ENCODE measurements around the gene S100PBP. TPM values are rescaled to one million over a fixed set of nuclear protein-coding genes. Genes with fewer than 3 reads are reported as not detected.

The S100PBP gene
- total and polyA plus RNA-seq, 2 of the 4 experiments (the other 2 are of a cell fraction) = 13.9 to 20.3 TPM

DNA sequence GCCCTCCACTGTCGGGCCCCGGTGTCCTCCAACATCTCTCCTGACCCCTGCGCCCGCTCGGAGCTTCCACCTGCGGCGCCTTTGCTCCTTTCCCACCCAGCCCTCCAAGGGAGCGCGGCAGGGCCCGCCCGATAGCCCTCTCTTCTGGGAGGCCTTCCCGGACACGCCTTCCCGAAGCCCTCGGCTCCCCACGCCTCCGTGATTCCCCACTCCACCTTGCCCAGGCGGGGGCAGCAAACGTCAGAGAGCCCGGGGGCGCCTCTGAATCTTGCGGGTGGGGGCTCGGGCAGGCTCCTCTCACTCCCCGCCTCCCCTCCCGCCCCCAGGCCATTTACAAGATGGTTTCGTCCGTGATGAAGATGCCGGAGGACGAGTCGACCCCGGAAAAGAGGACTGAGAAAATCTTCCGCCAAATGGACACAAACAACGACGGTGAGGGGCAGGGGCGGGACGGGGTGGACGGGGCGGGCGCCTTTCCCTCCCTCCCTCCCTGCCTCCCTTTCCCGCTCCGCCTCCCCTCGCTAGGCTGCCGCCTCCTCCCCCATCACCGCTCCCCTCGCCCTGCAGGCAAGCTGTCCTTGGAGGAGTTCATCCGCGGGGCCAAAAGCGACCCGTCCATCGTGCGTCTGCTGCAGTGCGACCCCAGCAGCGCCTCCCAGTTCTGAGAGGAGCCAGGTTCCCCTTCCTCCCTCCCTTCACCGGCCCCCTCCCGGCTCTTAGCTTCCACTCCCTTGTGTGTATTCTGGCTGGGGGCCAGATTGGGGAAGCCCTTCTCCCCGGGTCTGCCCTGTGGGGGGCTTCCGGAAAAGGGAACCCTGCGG is 76.0 kb downstream of the S100PBP start:
- Histone ChIP-seq H3K23ac (ENCODE audit: low read depth, low read length) (no peak overlapping the region), H4K8ac (ENCODE audit: low read depth in 2 of 2, low read length in 2 of 2) (peak overlapping the region in 1 of 2 experiments; percentile 21; a peak in 1 of 4 replicates), H3K4ac (ENCODE audit: low read depth, low read length) (no peak overlapping the region), H3K56ac (ENCODE audit: extremely low read depth, insufficient read depth, low read length) (no peak overlapping the region), H3K36me3 (ENCODE audit: control insufficient read depth, insufficient read depth, low read length) (peaks cover 1% of the 10 kb centered on the region; the same call in 1 of the 2 replicates), H3K18ac (ENCODE audit: low read depth, low read length) (no peak overlapping the region), H2AK9ac (replicated peaks; ENCODE audit: low read depth, low read length, poor library complexity) (peak overlapping the region; percentile 28), H2AK5ac (ENCODE audit: low read depth, low read length) (no peak overlapping the region), H3K27ac (ENCODE audit: insufficient read depth, low read length) (no peak overlapping the region), H3K9me1 (ENCODE audit: insufficient read depth, low read length) (0 out of 2 replicates have a peak, but pooled peaks cover 3% of the 10 kb centered on the region), H3K14ac (replicated peaks; ENCODE audit: low read depth, low read length) (no peak overlapping the region), H4K91ac (ENCODE audit: insufficient read depth, low read depth, low read length) (no peak overlapping the region), H3K4me2 (ENCODE audit: low read depth, low read length) (peak overlapping the region; percentile 41), H4K20me1 (ENCODE audit: insufficient read depth, low read length) (no peaks in the 10 kb centered on the region), H3K27me3 (ENCODE audit: control insufficient read depth, insufficient read depth, low read length) (peaks cover 35% of the 10 kb centered on the region), H4K5ac (ENCODE audit: low read depth, low read length) (no peak overlapping the region), H3K79me1 (ENCODE audit: low read depth in 1 of 2, low read length in 2 of 2) (no peaks in the 10 kb centered on the region), H3K4me3 (ENCODE audit: insufficient read depth, low read depth, low read length) (peak overlapping the region; percentile 39), H3K4me1 (ENCODE audit: control insufficient read depth, insufficient read depth, low read length) (no peaks in the 10 kb centered on the region; the same call in 1 of the 2 replicates), H2BK20ac (ENCODE audit: low read depth, low read length) (no peak overlapping the region), H2AFZ (replicated peaks; ENCODE audit: low read length, poor library complexity) (peak overlapping the region; percentile 87), H2BK5ac (ENCODE audit: low read depth, low read length, poor library complexity, severe bottlenecking) (no peak overlapping the region), H2BK120ac (ENCODE audit: low read depth, low read length) (no peak overlapping the region), H3K9me3 (ENCODE audit: control insufficient read depth, insufficient read depth, low read length) (peaks cover 2% of the 10 kb centered on the region; the same call in 1 of the 2 replicates), H2BK15ac (ENCODE audit: low read depth, low read length) (no peak overlapping the region), H3K9ac (ENCODE audit: low read depth, low read length) (no peak overlapping the region)
- dilution Hi-C loops (cut with HindIII; ENCODE audit: low sequenced_read_pairs, unreplicated experiment) (no loop called here), in situ Hi-C loops (cut with MboI; ENCODE audit: low sequenced_read_pairs) (no loop called here), intact Hi-C loops (cut with micrococcal nuclease) (no loop called here)
- DNase-seq (peak; percentile 20), ATAC-seq (ENCODE audit: low read depth) (peak; percentile 82)
- ChIA-PET POLR2A (ENCODE audit: unreplicated experiment) (no interaction called here), CTCF (interaction anchor here (0.6 to 1.0 kb wide), 3 partner anchors 22 to 373 kb away, joined by 3 to 6 read pairs (median 5); no protein-coding TSS in a partner anchor)
- TF ChIP-seq MAZ (IDR thresholded peaks at IDR 0.05; ENCODE audit: borderline replicate concordance, low read depth, low read length) = peak; percentile 34; the same call in 1 of the 2 replicates
- no peak for TF ChIP-seq RCOR1 (IDR thresholded peaks at IDR 0.05; ENCODE audit: insufficient replicate concordance, low read length)
- no TSS peak for BruUV-seq (replicated peaks)
- WGBS, 2 experiments (ENCODE audit: extremely low coverage in 2 of 2, insufficient read length in 1 of 2) = 15% methylated on average over 11 of the region's 58 CpGs; no CpG with 5 or more reads in 1 of the 2 experiments
